ENCODE measurements around the gene GALNT2.

Gene GALNT2

GRCh38 chr1:230250666-230251065, 183.6 kb downstream of the GALNT2 start:
- H3K27me3 ChIP-seq (ENCODE audit: control insufficient read depth in 3 of 3, insufficient read depth in 3 of 3, low read depth in 1 of 3, low read length in 3 of 3): no peaks in the 10 kb centered on the region
- H2AFZ ChIP-seq (ENCODE audit: low read length): no peak overlapping the region
- H3K14ac ChIP-seq (ENCODE audit: low read length): no peak overlapping the region
- peaks cover 0 to 14% of the 10 kb centered on the region in 2 donors for H3K4me1 ChIP-seq (ENCODE audit: control insufficient read depth in 2 of 2, insufficient read depth in 1 of 2, low read depth in 1 of 2, low read length in 2 of 2)
- no CpG with 5 or more reads among the region's 8 CpGs for WGBS, 2 donors (ENCODE audit: extremely low coverage in 2 of 2, insufficient read length in 2 of 2, insufficient replicate concordance in 1 of 2)
- no peak overlapping the region for H3K27ac ChIP-seq (replicated peaks; ENCODE audit: low read length)
- H2BK12ac ChIP-seq (ENCODE audit: low read length): no peak overlapping the region
- H2AK5ac ChIP-seq (ENCODE audit: low read depth, low read length): no peak overlapping the region
- peaks cover 0 to 4% of the 10 kb centered on the region in 2 donors for H3K9me3 ChIP-seq (replicated peaks in 1 of 2; ENCODE audit: control insufficient read depth in 2 of 2, insufficient read depth in 1 of 2, low read depth in 1 of 2, low read length in 2 of 2)
- no peak overlapping the region for H2BK15ac ChIP-seq (ENCODE audit: low read length)
- peaks cover 2% of the 10 kb centered on the region for H3K79me1 ChIP-seq (ENCODE audit: low read depth, low read length)
- H4K91ac ChIP-seq (ENCODE audit: low read depth, low read length, poor library complexity): no peak overlapping the region
- H3K36me3 ChIP-seq (replicated peaks in 1 of 2; ENCODE audit: control insufficient read depth in 2 of 2, insufficient read depth in 2 of 2, low read length in 2 of 2): peaks cover 8 to 73% of the 10 kb centered on the region in 2 donors
- no peak overlapping the region for H4K8ac ChIP-seq (ENCODE audit: low read depth, low read length)
- no peak overlapping the region for H3K18ac ChIP-seq (ENCODE audit: low read length)
- H3K4me2 ChIP-seq (ENCODE audit: insufficient read depth, low read length, poor library complexity, severe bottlenecking): no peak overlapping the region
- no peak overlapping the region for H3K23ac ChIP-seq (ENCODE audit: low read depth, low read length, poor library complexity)
- H3K9ac ChIP-seq (ENCODE audit: low read depth, low read length, poor library complexity): no peak overlapping the region
- no peak overlapping the region for H2BK5ac ChIP-seq (ENCODE audit: low read length)
- no peak overlapping the region for H3K4ac ChIP-seq (ENCODE audit: low read length)
- no peak for DNase-seq (ENCODE audit: low spot score)
- H2BK120ac ChIP-seq (ENCODE audit: low read depth, low read length): no peak overlapping the region
- no peak overlapping the region for H3K4me3 ChIP-seq (ENCODE audit: low read length in 2 of 2)

GRCh38 chr1:230251644-230252191, 184.7 kb downstream of the GALNT2 start:
- H3K18ac ChIP-seq (ENCODE audit: low read length): peak overlapping the region; percentile 35
- H3K4me3 ChIP-seq (ENCODE audit: low read length in 2 of 2): no peak overlapping the region
- peaks cover 7 to 72% of the 10 kb centered on the region in 2 donors for H3K36me3 ChIP-seq (replicated peaks in 1 of 2; ENCODE audit: control insufficient read depth in 2 of 2, insufficient read depth in 2 of 2, low read length in 2 of 2)
- no CpG with 5 or more reads among the region's 8 CpGs for WGBS, 2 donors (ENCODE audit: extremely low coverage in 2 of 2, insufficient read length in 2 of 2, insufficient replicate concordance in 1 of 2)
- no peak overlapping the region for H2AK5ac ChIP-seq (ENCODE audit: low read depth, low read length)
- no peak overlapping the region for H3K27ac ChIP-seq (replicated peaks; ENCODE audit: low read length)
- H4K8ac ChIP-seq (ENCODE audit: low read depth, low read length): no peak overlapping the region
- H3K4me2 ChIP-seq (ENCODE audit: insufficient read depth, low read length, poor library complexity, severe bottlenecking): no peak overlapping the region
- peaks cover 2% of the 10 kb centered on the region for H3K79me1 ChIP-seq (ENCODE audit: low read depth, low read length)
- H3K9ac ChIP-seq (ENCODE audit: low read depth, low read length, poor library complexity): no peak overlapping the region
- no peak overlapping the region for H2BK15ac ChIP-seq (ENCODE audit: low read length)
- no peak overlapping the region for H4K91ac ChIP-seq (ENCODE audit: low read depth, low read length, poor library complexity)
- no peak overlapping the region for H3K14ac ChIP-seq (ENCODE audit: low read length)
- no peak overlapping the region for H2BK120ac ChIP-seq (ENCODE audit: low read depth, low read length)
- no peaks in the 10 kb centered on the region for H3K27me3 ChIP-seq (ENCODE audit: control insufficient read depth in 3 of 3, insufficient read depth in 3 of 3, low read depth in 1 of 3, low read length in 3 of 3)
- no peak overlapping the region for H3K4ac ChIP-seq (ENCODE audit: low read length)
- peaks cover 0 to 4% of the 10 kb centered on the region in 2 donors for H3K9me3 ChIP-seq (replicated peaks in 1 of 2; ENCODE audit: control insufficient read depth in 2 of 2, insufficient read depth in 1 of 2, low read depth in 1 of 2, low read length in 2 of 2)
- H3K4me1 ChIP-seq (ENCODE audit: control insufficient read depth in 2 of 2, insufficient read depth in 1 of 2, low read depth in 1 of 2, low read length in 2 of 2): peaks cover 0 to 14% of the 10 kb centered on the region in 2 donors
- no peak overlapping the region for H3K23ac ChIP-seq (ENCODE audit: low read depth, low read length, poor library complexity)
- DNase-seq (ENCODE audit: low spot score): no peak
- H2BK12ac ChIP-seq (ENCODE audit: low read length): no peak overlapping the region
- H2BK5ac ChIP-seq (ENCODE audit: low read length): no peak overlapping the region
- H2AFZ ChIP-seq (ENCODE audit: low read length): no peak overlapping the region

- H3K14ac ChIP-seq (ENCODE audit: low read length): no peak overlapping the region
- no peak overlapping the region for H3K4ac ChIP-seq (ENCODE audit: low read length)
- H3K9me3 ChIP-seq (replicated peaks in 1 of 2; ENCODE audit: control insufficient read depth in 2 of 2, insufficient read depth in 1 of 2, low read depth in 1 of 2, low read length in 2 of 2): peaks cover 0 to 4% of the 10 kb centered on the region in 2 donors
- no peak overlapping the region for H2AFZ ChIP-seq (ENCODE audit: low read length)
- no peak overlapping the region for H2BK5ac ChIP-seq (ENCODE audit: low read length)
- WGBS, 2 donors (ENCODE audit: extremely low coverage in 2 of 2, insufficient read length in 2 of 2, insufficient replicate concordance in 1 of 2): no CpG with 5 or more reads among the region's 2 CpGs
- H3K27me3 ChIP-seq (ENCODE audit: control insufficient read depth in 3 of 3, insufficient read depth in 3 of 3, low read depth in 1 of 3, low read length in 3 of 3): no peaks in the 10 kb centered on the region
- no peak overlapping the region for H3K9ac ChIP-seq (ENCODE audit: low read depth, low read length, poor library complexity)
- peaks cover 0 to 11% of the 10 kb centered on the region in 2 donors for H3K4me1 ChIP-seq (ENCODE audit: control insufficient read depth in 2 of 2, insufficient read depth in 1 of 2, low read depth in 1 of 2, low read length in 2 of 2)
- H3K18ac ChIP-seq (ENCODE audit: low read length): no peak overlapping the region
- no peak overlapping the region for H2BK12ac ChIP-seq (ENCODE audit: low read length)
- no peak overlapping the region for H2BK15ac ChIP-seq (ENCODE audit: low read length)
- no peak overlapping the region for H2AK5ac ChIP-seq (ENCODE audit: low read depth, low read length)
- H4K91ac ChIP-seq (ENCODE audit: low read depth, low read length, poor library complexity): no peak overlapping the region
- H3K79me1 ChIP-seq (ENCODE audit: low read depth, low read length): peaks cover 2% of the 10 kb centered on the region
- peaks cover 7 to 69% of the 10 kb centered on the region in 2 donors for H3K36me3 ChIP-seq (replicated peaks in 1 of 2; ENCODE audit: control insufficient read depth in 2 of 2, insufficient read depth in 2 of 2, low read length in 2 of 2)
- H3K27ac ChIP-seq (replicated peaks; ENCODE audit: low read length): no peak overlapping the region
- H3K4me3 ChIP-seq (ENCODE audit: low read length in 2 of 2): no peak overlapping the region
- H4K8ac ChIP-seq (ENCODE audit: low read depth, low read length): no peak overlapping the region
- no peak overlapping the region for H3K23ac ChIP-seq (ENCODE audit: low read depth, low read length, poor library complexity)
- no peak overlapping the region for H2BK120ac ChIP-seq (ENCODE audit: low read depth, low read length)
- no peak for DNase-seq (ENCODE audit: low spot score)
- no peak overlapping the region for H3K4me2 ChIP-seq (ENCODE audit: insufficient read depth, low read length, poor library complexity, severe bottlenecking)
Measured at GRCh38 chr1:230253150-230253549, 186.1 kb downstream of the GALNT2 start.

DNA sequence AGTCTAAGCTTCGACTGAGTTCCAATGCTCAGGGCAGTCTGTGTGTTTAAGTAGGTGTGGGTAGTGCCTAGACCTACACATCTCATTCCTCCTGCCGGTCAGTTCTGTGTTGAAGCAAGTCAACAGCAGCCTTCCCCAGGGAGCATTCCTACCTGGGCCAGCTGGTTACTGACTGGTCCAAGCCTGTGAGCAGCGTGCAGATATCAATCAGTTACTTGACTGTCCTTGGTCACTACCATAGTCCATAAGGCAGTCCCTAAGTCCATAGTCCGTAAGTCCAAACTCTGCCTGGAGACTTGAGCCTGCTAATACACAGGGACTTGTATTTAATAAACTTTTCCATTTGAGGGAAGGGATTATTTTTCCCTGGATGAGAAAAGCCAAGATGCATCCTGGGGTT, 187.2 kb downstream of the GALNT2 start:
- no CpG with 5 or more reads among the region's 4 CpGs for WGBS, 2 donors (ENCODE audit: extremely low coverage in 2 of 2, insufficient read length in 2 of 2, insufficient replicate concordance in 1 of 2)
- no peak overlapping the region for H3K23ac ChIP-seq (ENCODE audit: low read depth, low read length, poor library complexity)

More for the DNA sequence above, 187.2 kb downstream of the GALNT2 start:
- Histone ChIP-seq H3K4me2 (ENCODE audit: insufficient read depth, low read length, poor library complexity, severe bottlenecking) (no peak overlapping the region), H2BK12ac (ENCODE audit: low read length) (no peak overlapping the region), H3K4ac (ENCODE audit: low read length) (no peak overlapping the region), H3K27ac (replicated peaks; ENCODE audit: low read length) (no peak overlapping the region), H3K36me3 (replicated peaks in 1 of 2; ENCODE audit: control insufficient read depth in 2 of 2, insufficient read depth in 2 of 2, low read length in 2 of 2) (peaks cover 7 to 66% of the 10 kb centered on the region in 2 donors), H3K4me3 (ENCODE audit: low read length in 2 of 2) (no peak overlapping the region), H2BK120ac (ENCODE audit: low read depth, low read length) (no peak overlapping the region), H2AK5ac (ENCODE audit: low read depth, low read length) (no peak overlapping the region), H2AFZ (ENCODE audit: low read length) (no peak overlapping the region), H3K9ac (ENCODE audit: low read depth, low read length, poor library complexity) (no peak overlapping the region), H2BK5ac (ENCODE audit: low read length) (no peak overlapping the region), H4K91ac (ENCODE audit: low read depth, low read length, poor library complexity) (no peak overlapping the region), H3K4me1 (ENCODE audit: control insufficient read depth in 2 of 2, insufficient read depth in 1 of 2, low read depth in 1 of 2, low read length in 2 of 2) (peaks cover 0 to 11% of the 10 kb centered on the region in 2 donors), H2BK15ac (ENCODE audit: low read length) (no peak overlapping the region), H3K9me3 (replicated peaks in 1 of 2; ENCODE audit: control insufficient read depth in 2 of 2, insufficient read depth in 1 of 2, low read depth in 1 of 2, low read length in 2 of 2) (peaks cover 5 to 6% of the 10 kb centered on the region in 2 donors), H3K79me1 (ENCODE audit: low read depth, low read length) (peaks cover 2% of the 10 kb centered on the region), H4K8ac (ENCODE audit: low read depth, low read length) (no peak overlapping the region), H3K27me3 (ENCODE audit: control insufficient read depth in 3 of 3, insufficient read depth in 3 of 3, low read depth in 1 of 3, low read length in 3 of 3) (no peaks in the 10 kb centered on the region), H3K14ac (ENCODE audit: low read length) (no peak overlapping the region), H3K18ac (ENCODE audit: low read length) (no peak overlapping the region)
- DNase-seq (ENCODE audit: low spot score): no peak

All from neuronal stem cell (in vitro differentiated cells).